OCI-LY7 (cell line): ENCODE results near the gene ABI2. TPM values are rescaled to one million over a fixed set of nuclear protein-coding genes. Genes with fewer than 3 reads are reported as not detected.

Experiments used
- BruUV-seq: library from RNA; stranded (reverse); fragments of 400-500 nt; replicated peaks from 2 replicates; lab custom pipeline; 2021; lab: Mats Ljungman, UMichigan
- CTCF ChIA-PET: fragments of 300-600 bp; sonication (Branson Sonifier 250); formaldehyde crosslinking; loops from one replicate; lab custom pipeline; 2022; ENCODE audit warnings: antibody characterized with exemption; ENCODE audit not compliant: unreplicated experiment; lab: Charles Lee
- POLR2A ChIA-PET: fragments of 300-600 bp; sonication (Branson Sonifier 250); formaldehyde crosslinking; loops from one replicate; lab custom pipeline; 2022; ENCODE audit warnings: antibody characterized with exemption; lab: Charles Lee
- DNase-seq: peaks from one replicate; pipeline ENCODE4 v3.0.0-alpha.2; 2015; ENCODE audit warnings: low spot score
- H2AFZ ChIP-seq: fragments of 200-600 bp; sonication (generic), shearing (Covaris generic); 2 replicates; pipeline ENCODE4 v1.6.1; 2014; ENCODE audit warnings: mild to moderate bottlenecking, antibody characterized with exemption, low read length, moderate library complexity
- H3K27ac ChIP-seq: fragments of 200-600 bp; sonication (generic); 2 replicates; pipeline ENCODE4 v1.5.1; 2014; ENCODE audit warnings: mixed run types, low read depth, mild to moderate bottlenecking, moderate library complexity, low read length, inconsistent platforms; ENCODE audit not compliant: poor library complexity, severe bottlenecking
- H3K36me3 ChIP-seq: fragments of 200-600 bp; sonication (generic); 2 replicates; pipeline ENCODE4 v1.6.1; 2014; ENCODE audit warnings: mild to moderate bottlenecking, antibody characterized with exemption, low read length, moderate library complexity, mixed read lengths; ENCODE audit not compliant: insufficient read depth
- H3K4me1 ChIP-seq: fragments of 200-600 bp; sonication (generic); 2 replicates; pipeline ENCODE4 v1.5.1; 2014; ENCODE audit warnings: mild to moderate bottlenecking, low read length; ENCODE audit not compliant: insufficient read depth, poor library complexity, severe bottlenecking
- H3K4me2 ChIP-seq: fragments of 200-600 bp; sonication (generic); 2 replicates; pipeline ENCODE4 v1.6.1; 2014; ENCODE audit warnings: mild to moderate bottlenecking, low read length
- H3K4me3 ChIP-seq: fragments of 200-600 bp; sonication (generic); 2 replicates; pipeline ENCODE4 v1.5.1; 2014; ENCODE audit warnings: mild to moderate bottlenecking, low read depth, low read length; ENCODE audit not compliant: poor library complexity, severe bottlenecking
- H3K79me2 ChIP-seq: fragments of 200-600 bp; sonication (generic); 2 replicates; pipeline ENCODE4 v1.6.1; 2016; ENCODE audit warnings: low read depth, mild to moderate bottlenecking, low read length, moderate library complexity, mixed read lengths; ENCODE audit not compliant: insufficient read depth
- H3K9me2 ChIP-seq: fragments of 200-600 bp; sonication (generic); 2 replicates; pipeline ENCODE4 v1.6.1; 2016; ENCODE audit warnings: mild to moderate bottlenecking, low read length, mixed read lengths; ENCODE audit not compliant: insufficient read depth
- H3K9me3 ChIP-seq: fragments of 200-600 bp; sonication (generic); 2 replicates; pipeline ENCODE4 v1.6.1; 2014; ENCODE audit warnings: mild to moderate bottlenecking, mixed run types, low read length, mixed read lengths
- H4K20me1 ChIP-seq: fragments of 200-600 bp; sonication (generic); 2 replicates; pipeline ENCODE4 v1.6.1; 2014; ENCODE audit warnings: mild to moderate bottlenecking, antibody characterized with exemption, low read length, moderate library complexity, mixed read lengths; ENCODE audit not compliant: insufficient read depth
- CTCF ChIP-seq: fragments of 200-600 bp; sonication (generic); conservative IDR thresholded peaks from 2 replicates; pipeline ENCODE4 v1.5.1; 2014; ENCODE audit warnings: mild to moderate bottlenecking, antibody characterized with exemption, low read length, moderate library complexity, mixed read lengths
- EZH2phosphoT487 ChIP-seq: fragments of 200-600 bp; sonication (generic); IDR thresholded peaks from 2 replicates; pipeline ENCODE4 v1.6.1; 2018; ENCODE audit warnings: low read depth, borderline replicate concordance, mild to moderate bottlenecking, mixed run types, antibody characterized with exemption, low read length, moderate library complexity, mixed read lengths
- intact Hi-C: fragments of 100-400 bp; cut with micrococcal nuclease; formaldehyde crosslinking; loops from one replicate; pipeline ENCODE4 v1.10.0; 2022; ENCODE audit not compliant: unreplicated experiment
- total RNA-seq, 2 experiments: library from RNA; depleted of rRNA in 1 of 2; stranded (reverse); fragments of >200 nt in 1 of 2; shearing (Covaris generic) in 1 of 2; gene quantifications; 2 replicates each; pipeline ENCODE4 v1.2.3, GENCODE V29; 2014 to 2022

ABI2 gene
- total RNA-seq, 2 experiments from 2014 or later, result 37.9 to 64.6 TPM

- H3K79me2 ChIP-seq, result no peaks in the 10 kb centered on the region
- ChIA-PET CTCF (no interaction called here), POLR2A (no interaction called here)
- H4K20me1 ChIP-seq, result peaks cover 3% of the 10 kb centered on the region; the same call in 1 of the 2 replicates
- no peak overlapping the region for H3K4me2 ChIP-seq
- BruUV-seq, result no TSS peak
- H3K27ac ChIP-seq, result no peak overlapping the region
- H3K9me2 ChIP-seq, result no peaks in the 10 kb centered on the region
- no peak overlapping the region for H3K4me3 ChIP-seq
- no peak for DNase-seq
- intact Hi-C loops, result no loop called here
- no peaks in the 10 kb centered on the region for H3K9me3 ChIP-seq
- TF ChIP-seq CTCF (no peak), EZH2phosphoT487 (no peak)
- H3K4me1 ChIP-seq, result no peaks in the 10 kb centered on the region
- peaks cover 11% of the 10 kb centered on the region for H3K36me3 ChIP-seq
- no peak overlapping the region for H2AFZ ChIP-seq
These were observed 16.5 kb downstream of the ABI2 start for GRCh38 chr2:203344667-203345066.

GRCh38 chr2:203346612-203347011 is 18.4 kb downstream of the ABI2 start:
- no peaks in the 10 kb centered on the region for H3K4me1 ChIP-seq
- no peaks in the 10 kb centered on the region for H3K9me3 ChIP-seq
- H3K36me3 ChIP-seq, result peaks cover 11% of the 10 kb centered on the region
- no peaks in the 10 kb centered on the region for H3K79me2 ChIP-seq
- H2AFZ ChIP-seq, result no peak overlapping the region
- H3K9me2 ChIP-seq, result no peaks in the 10 kb centered on the region
- no peak for DNase-seq
- CTCF ChIA-PET, result no interaction called here
- intact Hi-C loops, result no loop called here
- H4K20me1 ChIP-seq, result no peaks in the 10 kb centered on the region
- H3K4me3 ChIP-seq, result no peak overlapping the region
- no peak overlapping the region for H3K27ac ChIP-seq
- no TSS peak for BruUV-seq
- H3K4me2 ChIP-seq, result no peak overlapping the region
- POLR2A ChIA-PET, result interaction anchor here (0.5 to 0.7 kb wide), 3 partner anchors 13 to 126 kb away, joined by 3 read pairs; no protein-coding TSS in a partner anchor
- no peak for TF ChIP-seq EZH2phosphoT487
- TF ChIP-seq CTCF, result no peak

GRCh38 chr2:203347375-203347774 is 19.2 kb downstream of the ABI2 start:
- intact Hi-C loops, result no loop called here
- no peaks in the 10 kb centered on the region for H3K9me2 ChIP-seq
- no peak for TF ChIP-seq EZH2phosphoT487
- TF ChIP-seq CTCF, result no peak
- ChIA-PET POLR2A (no interaction called here), CTCF (no interaction called here)
- H3K4me1 ChIP-seq, result no peaks in the 10 kb centered on the region
- no peak overlapping the region for H3K4me2 ChIP-seq
- no peak overlapping the region for H2AFZ ChIP-seq
- H3K4me3 ChIP-seq, result no peak overlapping the region
- H3K79me2 ChIP-seq, result no peaks in the 10 kb centered on the region
- H3K27ac ChIP-seq, result no peak overlapping the region
- H3K9me3 ChIP-seq, result no peaks in the 10 kb centered on the region
- H4K20me1 ChIP-seq, result no peaks in the 10 kb centered on the region
- H3K36me3 ChIP-seq, result peaks cover 11% of the 10 kb centered on the region
- no TSS peak for BruUV-seq
- no peak for DNase-seq
